NB4 (cell line): ENCODE results near the gene PPME1.

ENCODE experiments used
- CTCF ChIP-seq: IDR thresholded peaks from one replicate; pipeline ENCODE4 v1.5.1; 2012; ENCODE audit warnings: low read depth, low read length
- POLR2A ChIP-seq: IDR thresholded peaks from 2 replicates; pipeline ENCODE4 v1.6.1; 2011; ENCODE audit warnings: mild to moderate bottlenecking; ENCODE audit not compliant: insufficient read length; ENCODE audit errors: extremely low read depth

- no peak for TF ChIP-seq CTCF
- no peak for TF ChIP-seq POLR2A
Measured at GRCh38 chr11:74284466-74284865, 113.4 kb downstream of the PPME1 start.
